Lung (tissue), 12 donors: ENCODE data around the gene XRCC5. TPM values are rescaled to one million over a fixed set of nuclear protein-coding genes. Genes with fewer than 3 reads are reported as not detected.

Source experiments
- ATAC-seq: fragments of 200-7000 bp; cut with Tn5 transposase; one replicate; pipeline ENCODE4 v1.9.1; 2020; ENCODE audit warnings: moderate number of reproducible peaks; ENCODE audit not compliant: insufficient read depth, low FRiP score
- DNase-seq, 3 donors: peaks; one replicate each; pipeline ENCODE4 v3.0.0-alpha.2; 2013 to 2017
- H3K27ac ChIP-seq, 2 donors: one replicate each; pipeline ENCODE4 v1.5.1; 2013; ENCODE audit warnings: mild to moderate bottlenecking in 2 of 2, moderate library complexity in 2 of 2, control low read depth in 1 of 2, inconsistent platforms in 1 of 2, low read depth in 1 of 2, low read length in 1 of 2
- H3K27me3 ChIP-seq, 3 donors: one replicate each; pipeline ENCODE4 v1.5.1; 2013; ENCODE audit warnings: low read length in 2 of 3; ENCODE audit not compliant: control insufficient read depth in 3 of 3, insufficient read depth in 3 of 3
- H3K36me3 ChIP-seq, 4 donors: one replicate each; pipeline ENCODE4 v1.5.1; 2013; ENCODE audit warnings: low read length in 4 of 4, mild to moderate bottlenecking in 1 of 4, moderate library complexity in 1 of 4; ENCODE audit not compliant: control insufficient read depth in 4 of 4, insufficient read depth in 4 of 4
- H3K4me1 ChIP-seq, 5 donors: one replicate each; pipeline ENCODE4 v1.5.1; 2013; ENCODE audit warnings: low read length in 5 of 5, mild to moderate bottlenecking in 2 of 5, moderate library complexity in 1 of 5; ENCODE audit not compliant: control insufficient read depth in 5 of 5, insufficient read depth in 5 of 5
- H3K4me3 ChIP-seq: one replicate; pipeline ENCODE4 v1.5.1; 2013; ENCODE audit warnings: mild to moderate bottlenecking, control low read depth, moderate library complexity
- H3K9ac ChIP-seq, 2 donors: one replicate each; pipeline ENCODE4 v1.5.1; 2013; ENCODE audit warnings: low read length in 2 of 2, control low read depth in 1 of 2; ENCODE audit not compliant: insufficient read depth in 1 of 2
- H3K9me3 ChIP-seq, 4 donors: one replicate each; pipeline ENCODE4 v1.5.1; 2013; ENCODE audit warnings: low read length in 3 of 4, mild to moderate bottlenecking in 1 of 4, moderate library complexity in 1 of 4; ENCODE audit not compliant: control insufficient read depth in 4 of 4, insufficient read depth in 3 of 4
- CTCF ChIP-seq: IDR thresholded peaks from 2 replicates; pipeline ENCODE4 v1.5.1; 2012; ENCODE audit warnings: mild to moderate bottlenecking; ENCODE audit errors: control extremely low read depth, extremely low read depth
- WGBS, 2 donors: extraction: QIAGEN DNeasy Blood & Tissue Kit; methylation state at CpG; one replicate each; pipeline ENCODE4 v1.1.7; 2013; 5-methylcytosine and 5-hydroxymethylcytosine counted together
- polyA plus RNA-seq, 2 donors: library from polyadenylated mRNA; stranded (reverse); fragments of 200-250 nt; gene quantifications; one replicate each; pipeline ENCODE4 v1.2.1, GENCODE V29; 2013
- total RNA-seq, 2 donors: library from RNA; depleted of rRNA in 1 of 2; stranded (reverse); fragments of >200 nt in 1 of 2; gene quantifications; one replicate each; pipeline ENCODE4 v1.2.1, GENCODE V29; 2014 to 2021
- donor health status: control.
- donor health status: control.
- donor health status: Bipolar disorder and iron deficiency.
- donor health status: healthy.
- donor health status: DM: yes; HTN: yes; CAD: no.

XRCC5 gene
- total and polyA plus RNA-seq, 4 donors: 67.3 to 200 (median 144) TPM

- 0% methylated on average over 1 of the region's 1 CpG for WGBS, 2 donors
- no peak for ATAC-seq
- Histone ChIP-seq H3K9ac (no peak overlapping the region), H3K9me3 (peaks cover 0 to 10% (median 7%) of the 10 kb centered on the region in 4 donors), H3K4me3 (no peak overlapping the region), H3K27ac (no peak overlapping the region), H3K27me3 (no peaks in the 10 kb centered on the region), H3K36me3 (no peaks in the 10 kb centered on the region), H3K4me1 (no peaks in the 10 kb centered on the region)
- no peak for DNase-seq
- TF ChIP-seq CTCF: no peak
Observed at GRCh38 chr2:216236486-216236885, 127.3 kb downstream of the XRCC5 start.

- DNase-seq (no peak), ATAC-seq (no peak)
- no peak overlapping the region for H3K27ac ChIP-seq
- H3K9ac ChIP-seq: no peak overlapping the region
- no peaks in the 10 kb centered on the region for H3K36me3 ChIP-seq
- no peaks in the 10 kb centered on the region for H3K9me3 ChIP-seq
- no peak overlapping the region for H3K4me3 ChIP-seq
- no peak for TF ChIP-seq CTCF
- no peaks in the 10 kb centered on the region for H3K27me3 ChIP-seq
- no peaks in the 10 kb centered on the region for H3K4me1 ChIP-seq
- WGBS, 2 donors: 73 to 75% methylated on average over 6 of the region's 6 CpGs
Observed at GRCh38 chr2:216242365-216242764, 133.2 kb downstream of the XRCC5 start.

GRCh38 chr2:216243026-216243425, 133.9 kb downstream of the XRCC5 start:
- no peak for DNase-seq

More at GRCh38 chr2:216243026-216243425, 133.9 kb downstream of the XRCC5 start:
- TF ChIP-seq CTCF: no peak
- Histone ChIP-seq H3K36me3 (no peaks in the 10 kb centered on the region), H3K27me3 (no peaks in the 10 kb centered on the region), H3K9ac (no peak overlapping the region), H3K4me1 (no peaks in the 10 kb centered on the region), H3K4me3 (no peak overlapping the region), H3K9me3 (no peaks in the 10 kb centered on the region), H3K27ac (no peak overlapping the region)
- 93 to 94% methylated on average over 3 of the region's 3 CpGs for WGBS, 2 donors
- no peak for ATAC-seq
